ENCODE measurements around the gene OR10V1.

Gene OR10V1

GRCh38 chr11:59713745-59714144 lies at the start of gene OR10V1:
TSS of gene OR10V1 (minus strand) at chr11:59713845. CDS start at chr11:59713845, 0 bp downstream.
- no peak for DNase-seq

- no peak for DNase-seq
These were observed 48.3 kb upstream of the OR10V1 start for GRCh38 chr11:59761993-59762392.

GRCh38 chr11:59760771-59761170 lies 47.1 kb upstream of the OR10V1 start:
- DNase-seq = no peak

- DNase-seq = no peak
These were observed 46.3 kb upstream of the OR10V1 start for GRCh38 chr11:59759900-59760299.

- no peak for DNase-seq
These were observed 44.9 kb upstream of the OR10V1 start for GRCh38 chr11:59758401-59759037.

GRCh38 chr11:59756845-59757244 lies 43.2 kb upstream of the OR10V1 start:
- no peak for DNase-seq

- no peak for DNase-seq
These were observed 42.9 kb upstream of the OR10V1 start for GRCh38 chr11:59756558-59756840.

DNA sequence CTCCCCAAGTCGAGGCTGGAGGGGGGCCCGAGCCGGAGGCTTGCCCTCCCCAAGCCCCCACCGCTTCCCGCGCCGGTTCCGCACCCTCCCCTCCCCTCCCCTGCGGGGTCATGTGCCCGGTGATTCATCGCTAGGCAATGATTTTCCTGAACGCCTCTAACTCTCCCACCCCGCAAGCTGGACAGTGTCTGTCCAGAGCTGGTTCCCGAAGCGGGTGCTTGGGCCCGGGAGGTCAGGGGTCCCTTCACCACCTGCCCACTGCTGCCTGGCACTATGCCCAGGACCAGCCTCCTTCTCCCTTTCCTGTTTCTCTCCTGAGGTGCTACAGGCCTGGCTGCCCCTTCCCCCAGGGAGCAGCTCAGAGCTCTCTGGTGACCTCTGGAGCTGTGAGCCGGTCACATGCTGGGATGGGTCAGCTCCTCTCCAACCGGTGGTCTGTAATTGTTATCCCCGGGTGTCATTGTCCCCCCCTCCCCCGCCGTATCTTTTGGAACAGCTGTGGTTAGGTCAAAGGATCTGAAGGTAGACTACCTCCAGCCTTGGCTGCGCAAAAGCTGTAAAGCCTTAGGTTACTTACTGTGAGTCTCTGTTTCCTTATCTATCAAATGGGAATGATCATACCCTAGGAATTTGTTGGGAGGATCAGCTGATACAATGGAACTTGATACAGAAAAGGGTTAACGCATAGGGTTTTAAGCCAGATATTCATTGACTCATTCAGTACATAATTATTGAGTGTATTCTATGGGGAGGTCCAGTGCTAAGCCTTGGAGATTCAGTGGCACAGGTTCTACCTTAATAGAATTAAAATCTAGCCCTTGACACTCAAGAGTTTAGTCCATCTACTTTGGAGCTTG lies 42.3 kb upstream of the OR10V1 start:
- peak; percentile 31 for DNase-seq

DNA sequence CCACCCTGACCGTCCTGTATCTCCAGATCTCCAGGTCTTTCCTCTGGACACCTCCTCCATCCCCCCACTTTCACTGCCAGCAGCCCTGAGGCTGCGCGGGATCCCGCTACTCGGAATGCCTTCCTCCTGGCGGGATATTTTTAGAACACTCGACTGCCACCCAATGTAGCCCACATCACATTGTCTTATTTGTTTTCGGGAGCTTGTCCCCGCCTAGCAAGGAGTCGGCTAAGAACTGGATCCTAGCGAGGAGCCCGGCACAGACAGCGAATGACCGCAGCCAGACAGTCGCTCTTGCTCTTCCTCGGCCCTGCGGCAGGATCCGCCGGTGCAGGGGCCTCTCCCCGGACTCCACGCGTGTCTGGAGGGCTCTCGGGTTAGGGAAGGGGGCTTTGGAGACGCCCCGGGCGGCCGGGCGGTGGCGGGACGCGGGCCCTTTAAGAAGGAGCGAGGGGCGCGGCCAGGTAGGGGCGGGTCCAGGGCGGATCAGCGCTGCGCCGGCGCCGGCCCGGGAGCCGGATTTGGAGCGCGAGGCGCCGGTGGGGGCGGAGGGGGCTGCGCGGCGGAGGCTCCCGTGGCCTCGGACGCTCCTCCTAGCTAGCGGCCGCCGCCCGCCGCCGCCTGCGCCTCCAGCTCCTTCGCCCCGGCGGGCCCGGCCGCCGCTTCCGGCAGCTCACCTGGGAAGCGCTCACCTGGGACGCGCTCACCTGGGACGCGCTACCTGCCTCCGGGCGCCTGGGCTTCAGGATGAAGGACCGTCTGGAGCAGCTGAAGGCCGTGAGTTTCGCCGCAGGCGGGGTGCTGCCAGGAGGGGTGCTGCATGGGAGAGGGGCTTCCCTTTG lies 41.4 kb upstream of the OR10V1 start, which contains the start of gene STX3:
Gene STX3, plus strand, starts transcription at position 518 of the 842 bp plus-strand sequence. Its CDS starts 230 bp downstream, at position 748.
- peak; percentile 17 for DNase-seq

GRCh38 chr11:59754494-59754858 lies 40.8 kb upstream of the OR10V1 start:
- no peak for DNase-seq

- peak; percentile 68 for DNase-seq
These were observed 40.2 kb upstream of the OR10V1 start for GRCh38 chr11:59753650-59754493.

DNA sequence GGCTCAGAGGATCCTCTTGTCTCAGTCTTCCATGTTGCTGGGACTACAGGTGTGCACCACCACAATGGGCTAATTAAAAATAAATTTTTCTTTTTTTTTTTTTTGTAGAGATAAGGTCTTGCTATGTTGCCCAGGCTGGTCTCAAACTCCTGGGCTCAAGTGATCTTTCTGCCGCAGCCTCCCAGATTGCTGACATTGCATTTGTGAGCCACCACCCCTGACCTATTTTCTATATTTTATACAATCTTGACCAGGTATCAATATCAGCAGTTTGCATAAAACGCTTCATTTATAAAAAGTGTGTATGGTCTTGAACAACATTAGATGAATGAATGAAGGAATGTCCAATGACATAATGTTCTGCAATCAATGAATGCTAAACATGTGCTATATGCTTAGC lies 32.5 kb upstream of the OR10V1 start:
- DNase-seq = no peak

DNA sequence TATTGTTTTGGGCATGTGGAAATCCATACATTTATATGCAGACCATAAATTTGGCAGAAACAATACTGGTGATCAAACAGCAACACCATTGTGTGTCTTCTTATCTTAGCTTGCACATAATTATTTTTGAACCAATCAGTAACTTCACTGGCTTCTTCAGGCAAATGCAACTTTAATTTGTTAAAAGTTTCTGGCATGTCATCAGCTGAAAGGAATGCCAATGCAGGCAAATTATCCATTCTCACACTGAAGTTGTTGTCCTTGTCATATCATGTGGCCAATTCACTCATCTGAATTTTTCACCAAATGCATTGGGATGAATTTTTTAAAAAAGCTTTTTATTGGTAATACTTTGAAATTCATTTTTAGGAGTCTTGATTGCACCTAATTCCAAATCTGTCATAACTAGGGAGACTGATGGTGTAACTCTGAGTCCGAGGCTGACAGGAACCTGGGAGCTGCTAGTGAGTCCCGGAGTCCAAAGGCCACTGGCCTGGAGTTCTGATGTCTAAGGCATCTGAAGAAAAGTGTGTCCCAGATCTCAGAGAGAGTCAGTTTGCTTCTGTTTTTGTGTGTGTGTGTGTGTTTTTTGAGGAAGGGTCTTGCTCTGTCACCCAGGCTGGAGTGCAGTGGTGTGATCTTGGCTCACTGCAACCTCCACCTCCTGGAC lies 17.4 kb upstream of the OR10V1 start:
- DNase-seq = no peak

- DNase-seq = no peak
These were observed 16.2 kb upstream of the OR10V1 start for GRCh38 chr11:59729834-59730233.

DNA sequence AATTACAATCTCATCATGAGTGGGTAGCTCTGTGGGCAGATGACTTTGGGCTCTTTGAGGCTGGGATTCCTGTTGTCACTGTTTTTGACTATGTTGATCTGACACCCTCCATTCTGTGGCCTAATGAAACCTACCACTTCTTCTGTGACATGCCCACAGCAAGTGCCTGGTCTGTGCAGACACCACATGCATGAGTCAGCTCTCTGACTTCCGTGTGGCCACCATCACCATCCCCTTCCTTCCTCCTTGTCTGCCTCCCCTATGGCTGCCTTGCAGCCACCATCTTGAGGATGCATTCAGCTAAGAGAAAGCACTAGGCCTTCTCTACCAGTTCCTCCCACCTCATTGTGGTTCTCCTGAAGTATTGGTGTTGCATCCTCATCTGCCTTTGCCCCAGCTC lies 15.3 kb upstream of the OR10V1 start:
- no peak for DNase-seq

- no peak for DNase-seq
These were observed 14.5 kb upstream of the OR10V1 start for GRCh38 chr11:59728154-59728553.

DNA sequence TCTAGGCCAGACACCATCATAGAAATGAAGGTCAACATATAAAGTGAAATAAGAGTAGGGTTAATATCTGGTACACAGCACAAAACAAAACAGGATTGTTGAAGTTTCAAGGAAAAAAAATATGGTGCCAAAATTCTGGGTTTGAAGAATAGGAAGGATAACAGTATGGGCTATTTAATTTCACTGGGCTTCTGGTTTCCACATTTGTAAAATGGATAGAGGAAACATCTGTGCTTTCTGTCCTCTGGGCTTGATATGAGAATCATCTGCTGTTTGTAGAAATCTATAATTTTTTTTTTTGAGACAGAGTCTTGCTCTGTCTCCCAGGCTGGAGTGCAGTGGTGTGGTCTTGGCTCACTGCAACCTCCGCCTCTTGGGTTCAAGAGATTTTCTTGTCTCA lies 13.8 kb upstream of the OR10V1 start:
- DNase-seq = no peak

- no peak for DNase-seq
These were observed 10.4 kb upstream of the OR10V1 start for GRCh38 chr11:59724066-59724465.

DNA sequence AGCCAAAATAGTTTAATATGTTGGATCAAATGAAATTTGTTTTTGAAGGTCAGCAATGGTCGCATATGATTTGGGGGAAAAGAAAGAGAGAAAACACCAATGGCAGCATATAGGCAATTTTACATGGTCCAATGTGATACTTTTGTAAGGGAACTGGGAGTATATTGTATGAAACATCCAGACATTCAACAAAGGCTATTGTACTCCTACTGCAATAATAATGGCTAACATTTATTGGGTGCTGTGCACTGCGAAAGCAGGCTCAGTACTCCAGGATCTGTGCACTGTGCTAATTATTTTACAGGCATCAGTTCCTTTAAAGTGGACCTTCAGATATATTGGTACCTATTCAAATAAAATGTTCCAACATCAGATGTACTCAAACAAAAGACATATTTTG lies 5.9 kb upstream of the OR10V1 start:
- no peak for DNase-seq

DNA sequence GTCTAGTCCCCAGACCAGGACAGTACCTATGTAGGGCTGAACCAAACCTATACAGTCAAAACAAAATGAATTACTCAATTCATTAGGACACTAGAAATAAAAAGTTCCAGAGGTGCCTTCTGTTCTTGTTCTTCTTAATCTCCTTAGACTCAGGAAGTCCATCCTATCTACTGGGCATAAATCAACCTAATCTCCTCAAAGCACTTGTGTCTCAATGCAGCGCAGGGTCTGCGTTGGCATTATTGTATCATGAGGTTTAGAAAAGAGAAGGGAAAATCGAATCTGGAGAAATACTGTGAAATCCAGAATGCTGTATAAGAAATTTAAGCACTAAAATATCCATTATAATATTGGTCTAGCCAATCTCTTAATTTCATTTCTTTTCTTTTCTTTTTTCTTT lies 2.4 kb upstream of the OR10V1 start:
- no peak for DNase-seq

DNA sequence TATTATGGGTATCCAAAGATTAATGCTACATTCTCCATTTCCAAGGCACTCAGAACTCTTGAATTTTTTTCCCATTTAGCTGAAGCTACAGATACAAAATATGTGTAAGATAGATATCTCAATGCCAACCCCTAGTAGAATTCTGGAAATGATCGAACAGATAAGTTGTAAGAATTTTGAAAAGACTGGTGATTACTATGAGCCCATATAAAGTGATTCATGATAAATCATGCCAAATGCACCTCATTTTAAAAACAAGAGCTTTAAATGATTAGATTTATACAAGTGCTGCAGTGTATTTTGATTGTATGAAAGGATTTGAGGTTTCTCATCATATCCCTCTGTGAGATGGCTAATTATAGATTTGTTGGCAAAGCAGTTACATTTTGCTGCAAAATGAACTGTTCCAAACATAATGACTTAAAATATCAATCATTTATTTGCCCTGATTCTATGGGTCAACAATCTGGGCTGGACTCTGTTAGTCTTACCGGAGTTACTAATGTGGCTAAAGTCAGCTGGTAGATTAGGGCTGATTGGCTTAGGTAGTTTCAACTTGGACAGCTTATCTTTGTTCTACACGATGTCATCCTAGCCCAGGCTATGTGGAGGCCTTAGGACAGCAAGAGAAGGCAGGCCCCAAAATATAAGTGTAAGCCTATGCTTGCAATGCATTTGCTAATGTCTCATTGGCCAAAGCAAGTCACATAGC lies 3.4 kb downstream of the OR10V1 start:
- DNase-seq = no peak

GRCh38 chr11:59708537-59708936 lies 5.1 kb downstream of the OR10V1 start:
- no peak for DNase-seq
